Activated CD4-positive, alpha-beta T cell treated with anti-CD3 and anti-CD28 coated beads, Interleukin-2, amount 10 ng/mL, durations not matched to agents 24 days and 14 days (primary cell): ENCODE data around the gene TRAPPC3. TPM values are rescaled to one million over a fixed set of nuclear protein-coding genes. Genes with fewer than 3 reads are reported as not detected.

Experiments
- DNase-seq: peaks from one replicate; pipeline ENCODE4 v3.0.0; 2022
- H3K27ac Mint-ChIP-seq: one replicate; pipeline ENCODE4 v1.8.0; 2022; ENCODE audit warnings: mild to moderate bottlenecking, mixed read lengths
- H3K27me3 Mint-ChIP-seq: one replicate; pipeline ENCODE4 v1.8.0; 2022; ENCODE audit warnings: mixed read lengths
- H3K36me3 Mint-ChIP-seq: one replicate; pipeline ENCODE4 v1.8.0; 2022; ENCODE audit warnings: low read depth, mild to moderate bottlenecking, mixed read lengths
- H3K4me1 Mint-ChIP-seq: one replicate; pipeline ENCODE4 v1.8.0; 2021; ENCODE audit warnings: mixed read lengths
- H3K4me3 Mint-ChIP-seq: one replicate; pipeline ENCODE4 v1.8.0; 2022; ENCODE audit warnings: mild to moderate bottlenecking, moderate library complexity, mixed read lengths
- H3K9me3 Mint-ChIP-seq: one replicate; pipeline ENCODE4 v1.8.0; 2021; ENCODE audit warnings: mixed read lengths
- intact Hi-C: fragments of 100-400 bp; cut with micrococcal nuclease; formaldehyde crosslinking; loops from one replicate; pipeline ENCODE4 v1.15.1; 2023
- total RNA-seq: library from RNA; stranded (reverse); gene quantifications from 2 replicates; pipeline ENCODE4 v1.2.3, GENCODE V29; 2022

Gene TRAPPC3
- total RNA-seq, 1 donor from 2014 or later = 71.2 TPM

DNA sequence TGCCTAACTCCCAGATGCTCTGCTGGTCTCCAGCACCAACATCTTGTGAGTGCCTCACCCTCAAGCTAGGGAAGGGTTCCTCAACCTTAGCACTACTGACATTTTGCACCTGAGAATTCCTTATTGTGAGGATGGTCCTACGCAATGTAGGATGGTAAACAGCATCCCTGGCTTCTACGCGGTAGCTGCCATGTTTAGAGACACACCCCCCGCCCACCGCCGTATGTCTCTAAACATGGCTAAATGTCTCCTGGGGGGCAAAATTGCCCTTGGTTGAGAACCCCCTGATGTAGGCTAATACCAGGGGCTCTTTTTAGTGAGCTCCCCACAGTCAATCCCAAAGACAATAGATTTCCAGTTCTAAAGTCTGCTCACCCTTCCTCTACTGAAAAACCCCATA is 4.2 kb upstream of the TRAPPC3 start:
- intact Hi-C loops = no loop called here
- peak overlapping the region; percentile 36 for H3K4me3 Mint-ChIP-seq
- peaks cover 20% of the 10 kb centered on the region for H3K36me3 Mint-ChIP-seq
- H3K4me1 Mint-ChIP-seq = peaks cover 60% of the 10 kb centered on the region
- no peaks in the 10 kb centered on the region for H3K9me3 Mint-ChIP-seq
- DNase-seq = peak; percentile 56
- H3K27ac Mint-ChIP-seq = peak overlapping the region; percentile 52
- no peaks in the 10 kb centered on the region for H3K27me3 Mint-ChIP-seq

DNA sequence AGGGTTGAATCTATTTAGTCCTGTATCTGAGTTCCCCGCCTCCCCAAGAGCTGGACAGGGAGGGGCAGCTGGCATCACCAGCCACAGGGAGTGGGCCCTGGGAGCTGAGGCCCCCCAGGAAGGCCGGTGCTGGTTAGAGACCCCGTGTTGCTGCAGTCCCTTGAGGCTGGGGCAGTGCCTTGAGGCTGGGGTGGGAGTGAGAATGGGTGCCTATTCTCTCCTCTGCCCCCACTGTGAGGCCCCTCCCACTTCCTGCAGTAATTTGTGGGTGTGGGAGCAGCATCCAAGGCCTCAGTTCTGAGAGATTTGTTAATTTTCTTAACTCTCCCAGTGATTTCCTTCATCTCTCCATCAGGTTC is 2.5 kb upstream of the TRAPPC3 start:
- intact Hi-C loops = no loop called here

DNA sequence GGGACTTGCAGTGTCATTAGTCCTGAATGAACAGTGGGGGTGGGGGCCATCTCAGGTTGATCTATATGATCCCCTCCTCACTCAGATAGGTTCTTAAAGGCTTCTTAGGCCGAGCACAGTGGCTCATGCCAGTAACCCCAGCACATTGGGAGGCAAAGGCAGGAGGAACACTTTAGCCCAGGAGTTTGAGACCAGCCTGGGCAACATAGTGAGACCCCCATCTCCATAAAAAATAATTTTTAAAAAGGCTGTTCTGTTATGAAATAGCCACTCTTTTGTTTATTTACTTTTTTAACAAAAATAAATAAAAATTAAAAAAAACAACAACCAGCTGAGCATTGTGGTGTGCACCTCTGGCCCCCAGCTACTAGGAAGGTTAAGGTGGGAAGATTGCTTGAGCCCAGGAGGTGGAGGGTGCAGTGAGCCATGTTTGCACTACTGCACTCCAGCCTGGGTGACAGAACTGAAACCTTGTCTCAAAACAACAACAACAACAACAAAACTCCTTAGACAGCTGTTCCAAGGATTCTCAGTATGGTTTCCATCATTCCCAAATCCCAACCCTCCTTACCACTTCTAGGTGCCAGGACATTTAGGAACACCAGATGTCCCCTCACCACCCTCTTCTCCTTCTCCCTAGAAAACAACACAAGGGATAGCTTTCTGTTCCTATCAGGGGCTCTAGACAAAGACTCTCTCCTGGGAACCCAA is 2.0 kb upstream of the TRAPPC3 start:
- Mint-ChIP-seq H3K9me3 (no peaks in the 10 kb centered on the region), H3K36me3 (peaks cover 17% of the 10 kb centered on the region), H3K4me3 (peak overlapping the region; percentile 98), H3K27ac (peak overlapping the region; percentile 98), H3K4me1 (peaks cover 58% of the 10 kb centered on the region), H3K27me3 (no peaks in the 10 kb centered on the region)
- intact Hi-C loops = no loop called here
- DNase-seq = peak; percentile 62

More for the DNA sequence above, 2.5 kb upstream of the TRAPPC3 start:
- Mint-ChIP-seq H3K9me3 (no peaks in the 10 kb centered on the region), H3K27ac (peak overlapping the region; percentile 68), H3K36me3 (peaks cover 20% of the 10 kb centered on the region), H3K4me1 (peaks cover 58% of the 10 kb centered on the region), H3K4me3 (peak overlapping the region; percentile 71), H3K27me3 (no peaks in the 10 kb centered on the region)
- DNase-seq = peak; percentile 90

DNA sequence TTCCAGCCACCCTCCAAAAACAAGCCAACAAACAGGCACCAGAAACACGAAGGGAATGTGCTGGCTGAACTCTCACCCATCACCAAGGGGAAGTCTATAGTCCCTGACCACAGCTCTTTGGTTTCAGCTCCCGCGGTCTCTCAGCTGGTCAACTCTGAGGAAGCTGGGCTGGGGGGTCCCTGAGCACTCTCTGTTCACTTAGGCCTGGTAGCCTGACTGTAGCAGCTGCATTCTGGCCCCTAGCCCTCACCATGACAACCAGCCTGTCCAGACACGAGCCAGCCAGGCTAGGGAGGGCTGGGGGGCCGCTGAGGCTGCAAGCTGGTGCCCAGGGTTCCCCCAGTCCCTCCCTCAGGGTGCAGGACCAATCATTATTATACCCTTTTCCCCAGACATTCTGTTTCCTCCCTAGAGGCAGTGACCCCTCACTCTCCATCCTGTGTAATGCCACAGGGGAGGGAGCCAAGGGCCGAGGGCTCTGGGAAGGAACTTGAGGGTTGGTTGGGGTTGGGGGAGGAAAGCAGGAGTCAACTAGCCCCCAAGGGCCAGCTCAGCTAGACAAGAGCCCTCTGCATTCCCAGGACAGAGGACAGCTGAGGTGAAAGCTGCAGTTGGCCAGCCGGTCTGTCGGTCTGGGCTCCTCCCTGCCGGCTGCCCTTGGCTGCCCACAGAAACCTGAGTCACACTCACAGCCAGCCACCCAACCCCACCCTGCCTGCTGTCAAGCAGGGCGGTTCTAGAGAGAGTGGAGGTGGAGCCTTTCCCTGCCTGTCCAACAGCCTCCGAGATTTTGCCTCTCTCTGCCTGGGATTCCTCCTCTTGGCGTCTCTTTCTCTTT is 1.2 kb upstream of the TRAPPC3 start:
- peak overlapping the region; percentile 98 for H3K4me3 Mint-ChIP-seq
- DNase-seq = peak; percentile 94
- peak overlapping the region; percentile 98 for H3K27ac Mint-ChIP-seq
- no peaks in the 10 kb centered on the region for H3K9me3 Mint-ChIP-seq
- H3K36me3 Mint-ChIP-seq = peaks cover 17% of the 10 kb centered on the region
- H3K27me3 Mint-ChIP-seq = no peaks in the 10 kb centered on the region
- intact Hi-C loops = no loop called here
- peaks cover 58% of the 10 kb centered on the region for H3K4me1 Mint-ChIP-seq

DNA sequence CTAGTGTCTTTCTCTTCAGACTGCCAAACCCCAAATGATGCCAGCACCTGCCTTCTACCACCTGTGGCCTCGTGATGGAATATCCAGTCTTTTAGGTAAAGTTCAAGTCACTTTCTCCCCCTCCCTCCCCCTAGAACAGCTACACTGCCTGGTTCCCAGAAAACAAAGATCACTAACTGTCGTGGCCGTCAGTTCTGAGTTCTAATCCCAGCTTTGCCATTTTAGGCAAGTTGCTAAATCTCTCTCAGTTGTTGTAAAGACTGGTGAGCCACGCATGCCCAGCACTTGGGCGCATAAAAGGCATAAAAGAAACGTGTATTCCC is 648 bp upstream of the TRAPPC3 start:
- intact Hi-C loops = loop anchor here (1.0 to 5.0 kb wide), 8 partner anchors 10 to 270 kb away; partner anchors contain the start of genes AGO3 and THRAP3
- peaks cover 17% of the 10 kb centered on the region for H3K36me3 Mint-ChIP-seq
- H3K9me3 Mint-ChIP-seq = no peaks in the 10 kb centered on the region
- H3K27me3 Mint-ChIP-seq = no peaks in the 10 kb centered on the region
- H3K4me3 Mint-ChIP-seq = peak overlapping the region; percentile 98
- no peak for DNase-seq
- peak overlapping the region; percentile 98 for H3K27ac Mint-ChIP-seq
- peaks cover 57% of the 10 kb centered on the region for H3K4me1 Mint-ChIP-seq

DNA sequence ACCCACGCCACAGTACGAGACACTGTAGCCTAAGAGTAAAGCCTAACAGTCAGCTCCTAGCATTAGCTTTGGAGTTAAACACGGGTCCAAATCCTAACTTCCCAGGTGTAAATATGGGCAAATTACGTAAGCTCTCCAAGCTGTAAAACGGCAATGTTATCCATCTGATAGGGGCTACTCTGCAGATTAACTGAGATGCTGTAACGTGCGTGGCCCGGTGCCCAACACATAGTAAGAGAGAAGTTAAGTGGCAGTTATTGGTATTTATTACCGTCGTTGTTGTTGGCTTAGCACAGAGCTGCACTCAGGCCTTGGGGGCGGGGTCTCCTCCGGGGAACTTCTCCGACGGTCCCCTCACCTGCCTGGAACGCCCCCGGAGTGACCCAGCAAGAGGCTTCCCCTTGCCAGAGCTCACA is 457 bp downstream of the TRAPPC3 start:
- Mint-ChIP-seq H3K4me1 (peaks cover 51% of the 10 kb centered on the region), H3K36me3 (peaks cover 17% of the 10 kb centered on the region), H3K27ac (peak overlapping the region; percentile 98), H3K27me3 (no peaks in the 10 kb centered on the region), H3K9me3 (no peaks in the 10 kb centered on the region), H3K4me3 (peak overlapping the region; percentile 98)
- intact Hi-C loops = loop anchor here (1.0 to 5.0 kb wide), 8 partner anchors 11 to 271 kb away; partner anchors contain the start of genes AGO3 and THRAP3
- DNase-seq = no peak

DNA sequence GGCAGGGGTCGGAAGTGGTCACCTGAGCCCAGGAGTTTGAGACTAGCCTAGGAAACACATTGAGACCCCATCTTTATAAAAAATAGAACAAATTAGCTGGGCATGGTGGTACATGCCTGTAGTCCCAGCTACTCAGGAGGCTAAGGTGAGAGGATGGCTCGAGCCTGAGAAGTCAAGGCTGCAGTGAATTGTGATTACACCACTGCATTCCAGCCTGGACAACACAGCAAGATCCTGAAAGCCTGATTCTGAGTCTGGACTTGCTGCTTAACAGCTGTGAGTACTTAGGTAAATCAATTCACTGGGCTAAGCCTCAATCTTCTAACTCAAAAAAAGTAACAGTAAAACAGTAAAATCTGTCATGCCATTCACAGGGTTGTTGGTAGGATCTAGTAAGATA is 4.9 kb downstream of the TRAPPC3 start:
- Mint-ChIP-seq H3K9me3 (no peaks in the 10 kb centered on the region), H3K27me3 (no peaks in the 10 kb centered on the region), H3K27ac (no peak overlapping the region), H3K4me1 (peaks cover 38% of the 10 kb centered on the region), H3K36me3 (peaks cover 35% of the 10 kb centered on the region), H3K4me3 (no peak overlapping the region)
- DNase-seq = no peak
- intact Hi-C loops = no loop called here

DNA sequence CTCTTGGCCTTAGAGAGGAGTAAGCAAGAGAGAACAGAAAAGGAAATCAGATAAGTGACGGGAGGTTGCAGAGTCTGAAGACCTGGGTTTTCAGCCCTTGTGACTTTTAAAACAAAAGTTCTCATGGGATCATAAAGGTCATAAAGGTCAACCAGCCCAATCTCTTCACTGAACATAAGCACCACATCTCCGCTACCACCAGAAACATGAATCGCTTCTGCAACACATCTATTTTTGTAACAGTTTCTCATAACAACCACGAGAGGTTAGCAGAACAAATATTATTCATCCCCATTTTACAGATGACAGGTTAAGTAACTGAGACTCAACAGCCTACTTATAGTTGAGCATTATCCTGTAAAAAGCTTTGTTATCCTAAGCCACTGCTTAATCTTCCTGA is 5.9 kb downstream of the TRAPPC3 start:
- H3K36me3 Mint-ChIP-seq = peaks cover 35% of the 10 kb centered on the region
- DNase-seq = no peak
- no peaks in the 10 kb centered on the region for H3K9me3 Mint-ChIP-seq
- intact Hi-C loops = no loop called here
- no peak overlapping the region for H3K4me3 Mint-ChIP-seq
- peaks cover 36% of the 10 kb centered on the region for H3K4me1 Mint-ChIP-seq
- no peak overlapping the region for H3K27ac Mint-ChIP-seq
- H3K27me3 Mint-ChIP-seq = no peaks in the 10 kb centered on the region

DNA sequence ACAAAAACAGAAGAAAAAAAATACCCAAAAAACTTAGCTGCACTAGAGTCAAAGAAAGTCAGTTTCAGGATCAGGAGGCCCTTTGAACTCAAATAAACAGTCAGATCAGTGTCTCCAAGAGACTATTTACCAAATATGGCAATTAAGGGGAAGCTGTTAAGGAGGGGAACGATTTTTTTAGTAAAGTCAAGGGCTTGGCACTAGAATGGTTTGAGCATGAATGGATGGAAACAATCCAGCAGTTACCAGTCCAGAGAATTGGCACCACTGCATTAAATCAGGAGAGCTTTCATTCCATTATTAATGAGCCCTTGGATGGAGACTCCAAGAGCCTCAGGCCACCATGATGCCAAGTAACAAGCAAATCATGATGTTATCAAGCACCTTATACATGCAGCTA is 7.2 kb downstream of the TRAPPC3 start:
- H3K4me1 Mint-ChIP-seq = peaks cover 28% of the 10 kb centered on the region
- H3K27me3 Mint-ChIP-seq = no peaks in the 10 kb centered on the region
- H3K4me3 Mint-ChIP-seq = no peak overlapping the region
- intact Hi-C loops = no loop called here
- no peaks in the 10 kb centered on the region for H3K9me3 Mint-ChIP-seq
- H3K27ac Mint-ChIP-seq = no peak overlapping the region
- H3K36me3 Mint-ChIP-seq = peaks cover 36% of the 10 kb centered on the region
- DNase-seq = no peak

DNA sequence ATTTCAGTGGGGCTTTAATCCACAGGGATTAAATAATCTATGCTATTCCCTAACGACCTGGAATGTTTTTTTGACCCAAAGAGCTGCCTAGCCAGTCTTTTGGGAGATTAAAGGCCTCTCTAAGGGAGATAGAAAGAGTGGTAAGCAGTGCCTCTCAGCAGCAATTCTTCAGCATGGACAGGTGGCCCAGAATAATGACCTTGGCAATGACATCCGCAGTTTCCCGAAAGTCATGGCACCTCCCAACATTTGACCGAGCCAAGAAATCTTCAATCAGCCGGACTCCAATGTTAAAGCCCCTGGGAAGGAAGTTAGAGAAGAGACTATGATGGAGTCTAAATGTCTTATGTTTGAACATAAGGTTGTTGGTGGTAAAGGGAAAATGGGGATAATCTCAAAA is 9.8 kb downstream of the TRAPPC3 start:
- intact Hi-C loops = no loop called here
- H3K27me3 Mint-ChIP-seq = no peaks in the 10 kb centered on the region
- H3K27ac Mint-ChIP-seq = no peak overlapping the region
- no peak overlapping the region for H3K4me3 Mint-ChIP-seq
- H3K36me3 Mint-ChIP-seq = peaks cover 40% of the 10 kb centered on the region
- H3K4me1 Mint-ChIP-seq = peaks cover 28% of the 10 kb centered on the region
- no peaks in the 10 kb centered on the region for H3K9me3 Mint-ChIP-seq
- DNase-seq = no peak

DNA sequence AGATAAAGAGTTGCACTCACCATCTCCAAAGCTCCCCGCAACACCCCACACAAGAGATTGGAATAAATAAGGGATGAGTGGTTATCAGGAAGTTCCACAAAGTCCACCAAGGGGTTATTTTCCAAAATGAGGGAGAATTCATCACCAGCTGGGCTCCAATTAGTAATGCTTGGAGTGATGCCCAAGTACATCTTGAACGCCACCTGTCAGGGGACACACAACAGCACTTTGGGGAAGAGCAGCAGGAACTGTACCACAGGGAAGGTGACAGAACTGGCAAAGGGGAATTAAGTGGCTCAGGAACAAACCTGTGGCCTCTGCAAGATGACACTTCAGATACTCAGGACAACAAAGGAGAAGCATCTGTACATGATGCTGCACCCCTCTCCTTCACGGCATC is 11.5 kb downstream of the TRAPPC3 start:
- Mint-ChIP-seq H3K4me3 (no peak overlapping the region), H3K27ac (no peak overlapping the region), H3K36me3 (peaks cover 34% of the 10 kb centered on the region), H3K27me3 (no peaks in the 10 kb centered on the region), H3K4me1 (peaks cover 19% of the 10 kb centered on the region), H3K9me3 (no peaks in the 10 kb centered on the region)
- DNase-seq = no peak
- intact Hi-C loops = no loop called here

DNA sequence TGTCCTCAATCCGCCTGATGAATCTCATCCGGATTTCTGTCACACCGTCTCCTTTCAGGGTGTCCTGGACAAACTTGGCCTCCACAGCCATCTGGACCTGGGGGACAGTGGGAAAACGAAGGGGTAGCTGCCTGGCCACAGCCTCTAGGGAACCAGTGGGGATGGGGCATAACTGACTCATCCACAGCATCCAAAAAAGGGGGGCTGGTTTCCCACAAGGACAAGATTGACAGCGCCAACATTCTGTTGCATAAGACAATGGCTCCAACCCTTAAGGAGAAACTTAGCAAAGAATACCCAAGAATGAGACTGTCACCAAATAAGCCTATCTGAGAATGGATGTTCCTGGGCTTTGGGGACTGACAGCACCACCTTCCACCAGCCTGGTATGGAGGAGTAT is 12.1 kb downstream of the TRAPPC3 start:
- Mint-ChIP-seq H3K27ac (no peak overlapping the region), H3K4me3 (no peak overlapping the region)

DNA sequence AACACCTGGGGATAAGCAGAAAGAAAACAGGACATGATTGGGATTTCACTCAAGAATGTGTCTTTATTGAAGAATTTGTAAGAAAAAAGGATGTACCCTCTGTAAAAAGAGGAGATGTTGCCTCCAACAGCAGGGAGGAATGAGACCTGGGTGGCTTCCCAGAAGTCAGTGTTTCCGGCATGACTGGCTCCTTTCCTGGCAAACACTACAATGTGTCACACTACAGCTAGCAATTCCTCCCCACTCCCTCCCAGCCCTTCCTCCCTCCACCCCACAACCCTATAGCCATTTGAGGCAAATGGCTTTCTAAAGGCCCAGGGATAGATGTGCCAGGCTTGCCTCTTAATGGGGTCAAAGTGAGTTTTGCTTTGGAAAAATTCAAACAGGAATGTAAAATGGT is 12.8 kb downstream of the TRAPPC3 start:
- Mint-ChIP-seq H3K27ac (no peak overlapping the region), H3K4me3 (no peak overlapping the region), H3K27me3 (no peaks in the 10 kb centered on the region), H3K4me1 (peaks cover 14% of the 10 kb centered on the region), H3K9me3 (no peaks in the 10 kb centered on the region), H3K36me3 (peaks cover 31% of the 10 kb centered on the region)
- intact Hi-C loops = no loop called here
- no peak for DNase-seq

More for the DNA sequence above, 12.1 kb downstream of the TRAPPC3 start:
- Mint-ChIP-seq H3K4me1 (peaks cover 18% of the 10 kb centered on the region), H3K36me3 (peaks cover 33% of the 10 kb centered on the region), H3K27me3 (no peaks in the 10 kb centered on the region), H3K9me3 (no peaks in the 10 kb centered on the region)
- intact Hi-C loops = no loop called here
- no peak for DNase-seq

DNA sequence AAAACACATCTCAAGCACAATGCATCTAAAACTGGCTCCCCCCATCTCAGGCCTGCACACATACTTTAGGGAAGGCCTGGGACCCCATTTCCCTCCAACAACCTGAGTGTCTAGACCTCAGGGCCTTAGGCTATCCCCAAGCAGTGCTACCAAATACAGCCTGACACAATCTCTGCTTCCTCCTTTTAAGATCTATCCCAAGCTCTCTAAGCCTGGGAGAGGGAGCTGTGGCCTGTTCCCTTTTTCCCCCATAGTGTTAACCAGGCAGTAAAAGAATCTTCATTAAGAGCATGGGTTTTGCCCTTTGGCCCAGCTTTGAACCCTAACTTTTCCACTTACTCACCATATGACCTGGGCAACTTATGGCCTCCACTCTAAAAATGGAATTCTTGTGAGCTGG is 13.5 kb downstream of the TRAPPC3 start:
- intact Hi-C loops = loop anchor here (2.0 kb wide), 1 partner anchor 37 kb away; no protein-coding TSS in a partner anchor
- no peak for DNase-seq
- Mint-ChIP-seq H3K27ac (peak overlapping the region; percentile 22), H3K4me3 (no peak overlapping the region), H3K4me1 (peaks cover 9% of the 10 kb centered on the region), H3K27me3 (no peaks in the 10 kb centered on the region), H3K36me3 (peaks cover 26% of the 10 kb centered on the region), H3K9me3 (no peaks in the 10 kb centered on the region)
